Esophagus squamous epithelium (tissue), 4 donors: ENCODE results near the gene RESF1.

Source experiments
- CTCF ChIP-seq, 6 experiments: fragments of 450-650 bp in 4 of 6; fragments of 200-600 bp in 2 of 6; sonication (generic) in 2 of 6; IDR thresholded peaks; one replicate each; pipeline ENCODE4 v1.5.1; 2016 to 2019; ENCODE audit warnings: antibody characterized with exemption in 6 of 6, mild to moderate bottlenecking in 4 of 6, moderate library complexity in 4 of 6
- POLR2A ChIP-seq, 4 donors: fragments of 450-650 bp; IDR thresholded peaks; one replicate each; pipeline ENCODE4 v1.6.1; 2017; ENCODE audit warnings: antibody characterized with exemption in 4 of 4, mild to moderate bottlenecking in 4 of 4, moderate library complexity in 3 of 4

DNA sequence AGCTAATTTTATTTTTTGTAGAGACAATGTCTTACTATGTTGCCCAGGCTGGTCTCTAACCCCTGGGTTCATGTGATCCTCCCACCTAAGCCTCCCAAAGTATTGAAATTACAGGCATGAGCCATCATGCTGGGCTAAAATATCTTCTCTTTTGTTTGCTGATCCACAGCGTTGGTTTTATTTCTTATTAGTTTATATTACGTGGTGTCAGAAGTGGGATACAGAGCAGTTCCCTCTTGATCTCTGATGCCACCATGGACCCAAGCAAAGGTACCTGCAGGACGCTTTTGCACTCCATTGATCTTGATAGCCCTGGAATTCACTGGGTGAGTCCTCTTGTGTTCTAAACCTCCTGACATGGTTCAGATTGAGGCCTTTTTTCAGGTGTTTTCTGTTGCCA lies 43.8 kb upstream of the RESF1 start:
- no peak for TF ChIP-seq CTCF (IDR thresholded peaks at IDR 0.05)
- TF ChIP-seq POLR2A (IDR thresholded peaks at IDR 0.05): no peak
